ENCODE measurements around the gene DNAJC6. TPM values are rescaled to one million over a fixed set of nuclear protein-coding genes. Genes with fewer than 3 reads are reported as not detected.
A peak's percentile ranks its signal among the peaks of the same experiment; 100 is the strongest.

DNAJC6 gene
- total RNA-seq, 6 donors from 2014 or later: 3.5 to 5.9 (median 5.2) TPM

GRCh38 chr1:65277605-65278347 lies 31.6 kb upstream of the DNAJC6 start:
- Histone ChIP-seq H3K4me3 (no peak overlapping the region), H3K36me3 (no peaks in the 10 kb centered on the region), H3K27ac (no peak overlapping the region), H3K27me3 (no peaks in the 10 kb centered on the region), H3K9me3 (no peaks in the 10 kb centered on the region), H3K4me1 (no peaks in the 10 kb centered on the region)
- ATAC-seq (ENCODE audit: low FRiP score in 2 of 2): no peak
- DNase-seq: no peak
- WGBS, 2 donors: 57 to 66% methylated on average over 10 of the region's 10 CpGs
- TF ChIP-seq, protein P1, sequence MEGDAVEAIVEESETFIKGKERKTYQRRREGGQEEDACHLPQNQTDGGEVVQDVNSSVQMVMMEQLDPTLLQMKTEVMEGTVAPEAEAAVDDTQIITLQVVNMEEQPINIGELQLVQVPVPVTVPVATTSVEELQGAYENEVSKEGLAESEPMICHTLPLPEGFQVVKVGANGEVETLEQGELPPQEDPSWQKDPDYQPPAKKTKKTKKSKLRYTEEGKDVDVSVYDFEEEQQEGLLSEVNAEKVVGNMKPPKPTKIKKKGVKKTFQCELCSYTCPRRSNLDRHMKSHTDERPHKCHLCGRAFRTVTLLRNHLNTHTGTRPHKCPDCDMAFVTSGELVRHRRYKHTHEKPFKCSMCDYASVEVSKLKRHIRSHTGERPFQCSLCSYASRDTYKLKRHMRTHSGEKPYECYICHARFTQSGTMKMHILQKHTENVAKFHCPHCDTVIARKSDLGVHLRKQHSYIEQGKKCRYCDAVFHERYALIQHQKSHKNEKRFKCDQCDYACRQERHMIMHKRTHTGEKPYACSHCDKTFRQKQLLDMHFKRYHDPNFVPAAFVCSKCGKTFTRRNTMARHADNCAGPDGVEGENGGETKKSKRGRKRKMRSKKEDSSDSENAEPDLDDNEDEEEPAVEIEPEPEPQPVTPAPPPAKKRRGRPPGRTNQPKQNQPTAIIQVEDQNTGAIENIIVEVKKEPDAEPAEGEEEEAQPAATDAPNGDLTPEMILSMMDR (IDR thresholded peaks at IDR 0.05): no peak
- TF ChIP-seq POLR2A (IDR thresholded peaks at IDR 0.05): no peak
- no peak for TF ChIP-seq POLR2AphosphoS5 (IDR thresholded peaks at IDR 0.05)
- TF ChIP-seq EP300 (IDR thresholded peaks at IDR 0.05): no peak

DNA sequence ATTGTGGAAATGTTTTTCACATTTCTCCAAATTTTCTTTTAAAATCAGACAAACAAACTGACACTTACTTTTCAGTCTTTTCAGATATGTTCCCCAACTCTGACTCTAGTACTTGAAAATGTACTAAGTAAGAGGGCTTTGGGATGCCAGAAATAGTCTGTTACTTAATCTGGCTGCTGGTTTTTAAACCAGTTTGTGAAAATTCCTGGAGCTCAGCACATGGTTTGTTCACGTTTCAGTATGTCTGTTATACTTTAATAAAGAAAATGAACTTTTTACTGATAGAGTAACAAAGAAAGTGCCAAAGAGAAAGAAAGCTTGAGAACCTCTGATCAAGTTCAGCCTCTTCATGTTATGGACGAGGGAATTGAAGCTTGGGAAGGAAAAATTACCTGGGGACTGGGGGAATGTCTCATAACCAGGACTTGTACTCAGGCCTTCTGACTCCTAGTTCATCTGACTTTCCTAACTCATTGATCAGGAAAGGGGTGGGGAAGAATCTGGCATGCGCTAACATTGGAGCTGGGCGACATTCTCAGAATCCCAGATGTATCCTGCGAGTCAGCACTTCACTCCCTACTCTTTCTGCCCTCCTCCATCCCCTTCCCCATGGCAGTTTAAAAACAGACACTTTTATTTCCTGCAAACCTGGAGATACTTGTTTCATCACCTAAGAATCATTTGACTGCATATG lies 30.8 kb upstream of the DNAJC6 start:
- H3K4me3 ChIP-seq: no peak overlapping the region
- H3K4me1 ChIP-seq: no peaks in the 10 kb centered on the region
- ATAC-seq (ENCODE audit: low FRiP score in 2 of 2) (no peak), DNase-seq (no peak)
- no peaks in the 10 kb centered on the region for H3K9me3 ChIP-seq
- TF ChIP-seq POLR2A (IDR thresholded peaks at IDR 0.05): no peak
- TF ChIP-seq EP300 (IDR thresholded peaks at IDR 0.05): no peak
- TF ChIP-seq POLR2AphosphoS5 (IDR thresholded peaks at IDR 0.05): no peak
- TF ChIP-seq, protein P1 (IDR thresholded peaks at IDR 0.05): no peak
- peak overlapping the region in 2 of 4 donors; percentile 25 to 35 for H3K27ac ChIP-seq
- no peaks in the 10 kb centered on the region for H3K27me3 ChIP-seq
- H3K36me3 ChIP-seq: no peaks in the 10 kb centered on the region
- WGBS, 2 donors: 52 to 65% methylated on average over 5 of the region's 5 CpGs

GRCh38 chr1:65279070-65279779 lies 30.1 kb upstream of the DNAJC6 start:
- TF ChIP-seq, protein P1 (IDR thresholded peaks at IDR 0.05): no peak
- TF ChIP-seq EP300 (IDR thresholded peaks at IDR 0.05): no peak
- no peak for TF ChIP-seq POLR2A (IDR thresholded peaks at IDR 0.05)
- no peak for TF ChIP-seq POLR2AphosphoS5 (IDR thresholded peaks at IDR 0.05)
- Histone ChIP-seq H3K27me3 (no peaks in the 10 kb centered on the region), H3K4me3 (no peak overlapping the region), H3K9me3 (no peaks in the 10 kb centered on the region), H3K27ac (peak overlapping the region in 2 of 4 donors; percentile 25 to 35), H3K36me3 (no peaks in the 10 kb centered on the region), H3K4me1 (no peaks in the 10 kb centered on the region)
- 46 to 71% methylated on average over 5 of the region's 5 CpGs for WGBS, 2 donors
- ATAC-seq (ENCODE audit: low FRiP score in 2 of 2) (no peak), DNase-seq (no peak)

- Histone ChIP-seq H3K4me3 (no peak overlapping the region), H3K36me3 (no peaks in the 10 kb centered on the region), H3K9me3 (no peaks in the 10 kb centered on the region), H3K27me3 (no peaks in the 10 kb centered on the region), H3K4me1 (no peaks in the 10 kb centered on the region), H3K27ac (no peak overlapping the region)
- 83 to 88% methylated on average over 6 of the region's 6 CpGs for WGBS, 2 donors
- TF ChIP-seq POLR2A (IDR thresholded peaks at IDR 0.05) (no peak), POLR2AphosphoS5 (IDR thresholded peaks at IDR 0.05) (no peak), EP300 (IDR thresholded peaks at IDR 0.05) (no peak)
- TF ChIP-seq, protein P1 (IDR thresholded peaks at IDR 0.05): no peak
- ATAC-seq (ENCODE audit: low FRiP score in 2 of 2): no peak
- DNase-seq: no peak
Observed at GRCh38 chr1:65281846-65282245, 27.5 kb upstream of the DNAJC6 start.
